ENCODE results near the gene PATJ.

PATJ gene

GRCh38 chr1:62034790-62035189 is 292.5 kb downstream of the PATJ start:
- TF ChIP-seq POLR2AphosphoS5 (IDR thresholded peaks at IDR 0.05; ENCODE audit: low read depth) = no peak
- TF ChIP-seq, protein P1, sequence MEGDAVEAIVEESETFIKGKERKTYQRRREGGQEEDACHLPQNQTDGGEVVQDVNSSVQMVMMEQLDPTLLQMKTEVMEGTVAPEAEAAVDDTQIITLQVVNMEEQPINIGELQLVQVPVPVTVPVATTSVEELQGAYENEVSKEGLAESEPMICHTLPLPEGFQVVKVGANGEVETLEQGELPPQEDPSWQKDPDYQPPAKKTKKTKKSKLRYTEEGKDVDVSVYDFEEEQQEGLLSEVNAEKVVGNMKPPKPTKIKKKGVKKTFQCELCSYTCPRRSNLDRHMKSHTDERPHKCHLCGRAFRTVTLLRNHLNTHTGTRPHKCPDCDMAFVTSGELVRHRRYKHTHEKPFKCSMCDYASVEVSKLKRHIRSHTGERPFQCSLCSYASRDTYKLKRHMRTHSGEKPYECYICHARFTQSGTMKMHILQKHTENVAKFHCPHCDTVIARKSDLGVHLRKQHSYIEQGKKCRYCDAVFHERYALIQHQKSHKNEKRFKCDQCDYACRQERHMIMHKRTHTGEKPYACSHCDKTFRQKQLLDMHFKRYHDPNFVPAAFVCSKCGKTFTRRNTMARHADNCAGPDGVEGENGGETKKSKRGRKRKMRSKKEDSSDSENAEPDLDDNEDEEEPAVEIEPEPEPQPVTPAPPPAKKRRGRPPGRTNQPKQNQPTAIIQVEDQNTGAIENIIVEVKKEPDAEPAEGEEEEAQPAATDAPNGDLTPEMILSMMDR (IDR thresholded peaks at IDR 0.05; ENCODE audit: insufficient read depth, low read length) = no peak
- TF ChIP-seq GABPA (IDR thresholded peaks at IDR 0.05; ENCODE audit: low read depth) = no peak
- TF ChIP-seq SPI1 (IDR thresholded peaks at IDR 0.05; ENCODE audit: borderline replicate concordance, low read depth) = no peak
- TF ChIP-seq, protein P2, sequence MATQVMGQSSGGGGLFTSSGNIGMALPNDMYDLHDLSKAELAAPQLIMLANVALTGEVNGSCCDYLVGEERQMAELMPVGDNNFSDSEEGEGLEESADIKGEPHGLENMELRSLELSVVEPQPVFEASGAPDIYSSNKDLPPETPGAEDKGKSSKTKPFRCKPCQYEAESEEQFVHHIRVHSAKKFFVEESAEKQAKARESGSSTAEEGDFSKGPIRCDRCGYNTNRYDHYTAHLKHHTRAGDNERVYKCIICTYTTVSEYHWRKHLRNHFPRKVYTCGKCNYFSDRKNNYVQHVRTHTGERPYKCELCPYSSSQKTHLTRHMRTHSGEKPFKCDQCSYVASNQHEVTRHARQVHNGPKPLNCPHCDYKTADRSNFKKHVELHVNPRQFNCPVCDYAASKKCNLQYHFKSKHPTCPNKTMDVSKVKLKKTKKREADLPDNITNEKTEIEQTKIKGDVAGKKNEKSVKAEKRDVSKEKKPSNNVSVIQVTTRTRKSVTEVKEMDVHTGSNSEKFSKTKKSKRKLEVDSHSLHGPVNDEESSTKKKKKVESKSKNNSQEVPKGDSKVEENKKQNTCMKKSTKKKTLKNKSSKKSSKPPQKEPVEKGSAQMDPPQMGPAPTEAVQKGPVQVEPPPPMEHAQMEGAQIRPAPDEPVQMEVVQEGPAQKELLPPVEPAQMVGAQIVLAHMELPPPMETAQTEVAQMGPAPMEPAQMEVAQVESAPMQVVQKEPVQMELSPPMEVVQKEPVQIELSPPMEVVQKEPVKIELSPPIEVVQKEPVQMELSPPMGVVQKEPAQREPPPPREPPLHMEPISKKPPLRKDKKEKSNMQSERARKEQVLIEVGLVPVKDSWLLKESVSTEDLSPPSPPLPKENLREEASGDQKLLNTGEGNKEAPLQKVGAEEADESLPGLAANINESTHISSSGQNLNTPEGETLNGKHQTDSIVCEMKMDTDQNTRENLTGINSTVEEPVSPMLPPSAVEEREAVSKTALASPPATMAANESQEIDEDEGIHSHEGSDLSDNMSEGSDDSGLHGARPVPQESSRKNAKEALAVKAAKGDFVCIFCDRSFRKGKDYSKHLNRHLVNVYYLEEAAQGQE (IDR thresholded peaks at IDR 0.05; ENCODE audit: insufficient replicate concordance, low read depth) = no peak
- Histone ChIP-seq H3K27ac (replicated peaks) (no peak overlapping the region), H3K27me3 (ENCODE audit: insufficient read depth, poor library complexity, severe bottlenecking) (peaks cover 2% of the 10 kb centered on the region), H3K4me3 (replicated peaks; ENCODE audit: insufficient read depth, low read length) (no peak overlapping the region)
- DNase-seq (ENCODE audit: low read depth in 1 of 2, low spot score in 1 of 2) = no peak

DNA sequence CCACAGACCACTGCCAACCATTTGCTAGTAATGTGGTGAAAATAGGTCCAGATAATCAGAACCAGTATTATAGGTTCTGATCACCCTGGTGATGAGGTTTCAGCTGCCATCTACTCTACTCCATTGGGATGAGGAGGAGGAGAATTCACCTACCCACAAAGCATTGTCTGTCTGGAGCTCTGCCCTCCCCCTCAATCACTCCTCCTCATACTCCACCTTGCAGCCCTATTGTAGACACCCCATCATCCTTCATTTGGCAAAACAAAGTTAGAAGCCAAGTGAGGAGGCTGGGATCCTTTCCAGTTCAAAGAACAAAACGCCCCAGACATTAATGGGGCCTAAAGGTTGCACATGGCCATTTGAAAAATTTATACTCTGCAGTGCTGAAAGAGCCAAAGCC is 295.0 kb downstream of the PATJ start:
- no peak overlapping the region for H3K27ac ChIP-seq (replicated peaks)
- TF ChIP-seq, protein P1 (IDR thresholded peaks at IDR 0.05; ENCODE audit: insufficient read depth, low read length) = no peak
- TF ChIP-seq GABPA (IDR thresholded peaks at IDR 0.05; ENCODE audit: low read depth) (no peak), POLR2AphosphoS5 (IDR thresholded peaks at IDR 0.05; ENCODE audit: low read depth) (no peak), SPI1 (IDR thresholded peaks at IDR 0.05; ENCODE audit: borderline replicate concordance, low read depth) (no peak)
- TF ChIP-seq, protein P2 (IDR thresholded peaks at IDR 0.05; ENCODE audit: insufficient replicate concordance, low read depth) = no peak
- DNase-seq (ENCODE audit: low read depth in 1 of 2, low spot score in 1 of 2) = no peak
- H3K27me3 ChIP-seq (ENCODE audit: insufficient read depth, poor library complexity, severe bottlenecking) = no peaks in the 10 kb centered on the region
- no peak overlapping the region for H3K4me3 ChIP-seq (replicated peaks; ENCODE audit: insufficient read depth, low read length)

DNA sequence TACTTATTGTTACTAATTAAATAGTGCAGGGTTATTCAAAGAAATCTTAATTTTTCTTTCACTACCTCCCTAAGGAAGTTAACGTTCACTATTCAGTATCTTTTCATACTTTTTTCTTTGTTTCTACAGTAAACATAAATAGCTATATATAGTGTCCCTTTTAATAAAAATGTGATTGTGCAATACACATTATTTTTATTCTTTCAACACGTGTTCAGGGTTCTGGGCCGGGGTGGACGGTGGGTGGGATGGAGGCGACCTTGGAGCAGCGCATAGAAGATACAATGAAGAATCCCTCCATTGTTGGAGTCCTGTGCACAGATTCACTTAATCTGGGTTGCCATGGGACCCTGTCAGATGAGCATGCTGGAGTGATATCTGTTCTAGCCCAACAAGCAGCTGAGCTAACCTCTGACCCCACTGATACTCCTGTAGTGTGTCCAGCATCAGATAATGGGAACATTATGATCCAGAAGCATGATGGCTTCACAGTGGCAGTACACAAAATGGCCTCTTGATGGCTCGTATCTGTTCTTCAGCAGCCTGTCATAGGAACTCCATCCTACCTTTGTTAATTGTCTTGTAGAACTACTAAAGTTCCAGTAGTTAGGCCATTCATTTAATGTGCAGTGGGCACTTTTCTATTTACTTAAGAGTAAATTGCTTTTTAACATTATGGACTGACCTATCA is 296.5 kb downstream of the PATJ start:
- no peak overlapping the region for H3K4me3 ChIP-seq (replicated peaks; ENCODE audit: insufficient read depth, low read length)
- DNase-seq (ENCODE audit: low read depth in 1 of 2, low spot score in 1 of 2) = no peak
- TF ChIP-seq GABPA (IDR thresholded peaks at IDR 0.05; ENCODE audit: low read depth) = no peak
- TF ChIP-seq, protein P2 (IDR thresholded peaks at IDR 0.05; ENCODE audit: insufficient replicate concordance, low read depth) = no peak
- TF ChIP-seq, protein P1 (IDR thresholded peaks at IDR 0.05; ENCODE audit: insufficient read depth, low read length) = peak; percentile 4
- no peaks in the 10 kb centered on the region for H3K27me3 ChIP-seq (ENCODE audit: insufficient read depth, poor library complexity, severe bottlenecking)
- no peak overlapping the region for H3K27ac ChIP-seq (replicated peaks)

All from HL-60 (cell line).